Endothelial cell of umbilical vein (primary cell): ENCODE measurements around the gene USP40. TPM values are rescaled to one million over a fixed set of nuclear protein-coding genes. Genes with fewer than 3 reads are reported as not detected.
A peak's percentile ranks its signal among the peaks of the same experiment; 100 is the strongest.

Experiments
- BruUV-seq: library from RNA; stranded (reverse); fragments of 400-500 nt; replicated peaks from 2 replicates; lab custom pipeline; 2021; lab: Mats Ljungman, UMichigan
- CTCF ChIA-PET: fragments of 300-600, 350-600 bp; sonication (Branson Sonifier 250); formaldehyde crosslinking; loops from one replicate; lab custom pipeline; 2021; ENCODE audit warnings: antibody characterized with exemption, inconsistent platforms; lab: Charles Lee
- POLR2A ChIA-PET: fragments of 300-600, 350-600 bp; sonication (Branson Sonifier 250); formaldehyde crosslinking; loops from one replicate; lab custom pipeline; 2021; ENCODE audit warnings: antibody characterized with exemption, inconsistent platforms; lab: Charles Lee
- DNase-seq: peaks from one replicate; pipeline ENCODE4 v3.0.0-alpha.2; 2011; ENCODE audit warnings: low read depth, low spot score
- FAIRE-seq: peaks from 2 replicates; lab custom pipeline; 2011; peaks lifted over from hg19 to GRCh38; lab: Jason Lieb, UNC
- H2AFZ ChIP-seq: 2 replicates; pipeline ENCODE4 v1.6.0; 2012; ENCODE audit warnings: low read depth, low read length, control low read depth, inconsistent platforms
- H3K27ac ChIP-seq: 2 replicates; pipeline ENCODE4 v1.5.1; 2011; ENCODE audit warnings: low read depth, mild to moderate bottlenecking, control low read depth, low read length, moderate library complexity; ENCODE audit not compliant: insufficient read depth
- H3K27me3 ChIP-seq, 2 experiments: 2 replicates each; pipeline versions ENCODE4 v1.6.0 to v1.6.1; 2011; ENCODE audit warnings: low read length in 2 of 2, mixed read lengths in 1 of 2; ENCODE audit not compliant: control insufficient read depth in 2 of 2, insufficient read depth in 2 of 2
- H3K36me3 ChIP-seq, 2 experiments: 2 replicates in 1 of 2; 3 replicates in 1 of 2; pipeline ENCODE4 v1.5.1; 2011; ENCODE audit warnings: low read length in 2 of 2, mild to moderate bottlenecking in 1 of 2, moderate library complexity in 1 of 2; ENCODE audit not compliant: control insufficient read depth in 2 of 2, insufficient read depth in 2 of 2; ENCODE audit errors: extremely low read depth in 1 of 2
- H3K4me1 ChIP-seq: 3 replicates; pipeline ENCODE4 v1.5.1; 2011; ENCODE audit warnings: mild to moderate bottlenecking, low read length; ENCODE audit not compliant: control insufficient read depth, insufficient read depth; ENCODE audit errors: extremely low read depth
- H3K4me2 ChIP-seq: 2 replicates; pipeline ENCODE4 v1.6.1; 2011; ENCODE audit warnings: low read length, control low read depth, mixed read lengths; ENCODE audit not compliant: insufficient read depth
- H3K4me3 ChIP-seq, 3 experiments: fragments of 200-600 bp in 1 of 3; sonication (generic), shearing (Covaris generic) in 1 of 3; replicated peaks in 1 of 3; 2 replicates each; pipeline ENCODE4 v1.5.1; 2011 to 2016; ENCODE audit warnings: control low read depth in 3 of 3, low read length in 3 of 3, mild to moderate bottlenecking in 2 of 3, inconsistent platforms in 1 of 3, low read depth in 1 of 3, moderate library complexity in 1 of 3; ENCODE audit not compliant: insufficient read depth in 1 of 3
- H3K79me2 ChIP-seq: 2 replicates; pipeline ENCODE4 v1.6.0; 2012; ENCODE audit warnings: low read length, inconsistent platforms; ENCODE audit not compliant: control insufficient read depth, insufficient read depth
- H3K9ac ChIP-seq: replicated peaks from 2 replicates; pipeline ENCODE3; 2011; ENCODE audit warnings: low read length, control low read depth; ENCODE audit not compliant: insufficient read depth; ENCODE audit errors: extremely low read depth
- H3K9me1 ChIP-seq: replicated peaks from 3 replicates; pipeline ENCODE4 v1.6.0; 2011; ENCODE audit warnings: mild to moderate bottlenecking, low read length; ENCODE audit not compliant: control insufficient read depth, insufficient read depth; ENCODE audit errors: extremely low read depth
- H3K9me3 ChIP-seq: replicated peaks from 2 replicates; pipeline ENCODE4 v1.5.1; 2012; ENCODE audit warnings: low read length, inconsistent platforms; ENCODE audit not compliant: control insufficient read depth, insufficient read depth
- H4K20me1 ChIP-seq: replicated peaks from 2 replicates; pipeline ENCODE3; 2011; ENCODE audit warnings: mild to moderate bottlenecking, low read length; ENCODE audit not compliant: control insufficient read depth, insufficient read depth; ENCODE audit errors: extremely low read depth
- CTCF ChIP-seq, 2 donors: IDR thresholded peaks; 1 replicate in 1 of 2; 2 replicates in 1 of 2; pipeline ENCODE4 v1.5.1; 2011; ENCODE audit warnings: low read length in 2 of 2, mild to moderate bottlenecking in 2 of 2, moderate library complexity in 2 of 2, control low read depth in 1 of 2, inconsistent platforms in 1 of 2, low read depth in 1 of 2; ENCODE audit not compliant: insufficient read depth in 1 of 2; ENCODE audit errors: extremely low read depth in 1 of 2
- FOS ChIP-seq: IDR thresholded peaks from 2 replicates; pipeline ENCODE4 v1.6.1; 2011; ENCODE audit warnings: mild to moderate bottlenecking, low read length, moderate library complexity, borderline replicate concordance; ENCODE audit not compliant: insufficient read depth
- GATA2 ChIP-seq: IDR thresholded peaks from 2 replicates; pipeline ENCODE4 v1.7.0; 2011; ENCODE audit warnings: low read depth, mild to moderate bottlenecking, moderate library complexity, mixed read lengths, low read length; ENCODE audit not compliant: insufficient read length, insufficient read depth
- JUN ChIP-seq: IDR thresholded peaks from 2 replicates; pipeline ENCODE4 v1.6.1; 2011; ENCODE audit warnings: borderline replicate concordance, low read depth; ENCODE audit not compliant: insufficient read length, insufficient read depth
- MYC ChIP-seq: IDR thresholded peaks from one replicate; pipeline ENCODE4 v1.6.1; 2011; ENCODE audit warnings: mild to moderate bottlenecking, low read depth, low read length
- POLR2A ChIP-seq: IDR thresholded peaks from 2 replicates; pipeline ENCODE4 v1.6.1; 2012; ENCODE audit warnings: low read depth, mild to moderate bottlenecking, control low read depth, low read length
- dilution Hi-C: fragments of 300-500 bp; cut with MboI; formaldehyde crosslinking; loops from one replicate; pipeline ENCODE4 v1.15.0; 2019; ENCODE audit warnings: low sequenced_read_pairs; ENCODE audit not compliant: extremely low pct_ligation_motif_present
- intact Hi-C: fragments of 100-400 bp; cut with micrococcal nuclease; formaldehyde crosslinking; loops from one replicate; pipeline ENCODE4 v1.10.0; 2022
- polyA plus RNA-seq, 4 experiments: library from polyadenylated mRNA; depleted of rRNA in 3 of 4; stranded (reverse) in 3 of 4; unstranded in 1 of 4; fragments of >200 nt; gene quantifications; 2 replicates each; pipeline versions ENCODE4 v1.2.1 to v1.2.3, GENCODE V29; 2011 to 2012; ENCODE audit warnings: missing spikeins in 1 of 4
- total RNA-seq: library from RNA; stranded (reverse); gene quantifications from 2 replicates; pipeline ENCODE4 v1.2.3, GENCODE V29; 2021

The USP40 gene
- total and polyA plus RNA-seq, 2 donors (not counting 3 experiments of a cell fraction or from before 2014, with no cell fraction given) = 32.2 to 32.5 TPM

- DNase-seq (no peak), FAIRE-seq (no peak)
- Histone ChIP-seq H3K79me2 (no peaks in the 10 kb centered on the region), H3K9ac (no peak overlapping the region), H3K9me3 (no peaks in the 10 kb centered on the region), H3K27ac (no peak overlapping the region), H3K36me3 (peaks cover 0 to 5% of the 10 kb centered on the region in 2 experiments), H3K4me2 (no peak overlapping the region), H3K4me1 (no peaks in the 10 kb centered on the region), H3K4me3 (no peak overlapping the region), H3K27me3 (no peaks in the 10 kb centered on the region), H4K20me1 (no peaks in the 10 kb centered on the region), H3K9me1 (no peaks in the 10 kb centered on the region), H2AFZ (no peak overlapping the region)
- dilution Hi-C loops (no loop called here), intact Hi-C loops (no loop called here)
- CTCF ChIA-PET = no interaction called here
- no peak for TF ChIP-seq POLR2A
- no peak for TF ChIP-seq MYC
- BruUV-seq = no TSS peak
- POLR2A ChIA-PET = no interaction called here
These were observed 93.2 kb downstream of the USP40 start for GRCh38 chr2:233473386-233473791.

- ChIA-PET POLR2A (no interaction called here), CTCF (no interaction called here)
- TSS peak; percentile 25 for BruUV-seq
- no peak overlapping the region for H3K4me2 ChIP-seq
- H3K4me1 ChIP-seq = no peaks in the 10 kb centered on the region
- H3K79me2 ChIP-seq = no peaks in the 10 kb centered on the region
- H3K9ac ChIP-seq = no peak overlapping the region
- no peaks in the 10 kb centered on the region for H3K9me3 ChIP-seq
- DNase-seq = no peak
- no peak overlapping the region for H2AFZ ChIP-seq
- no peak for FAIRE-seq
- dilution Hi-C loops = no loop called here
- no peaks in the 10 kb centered on the region for H4K20me1 ChIP-seq
- TF ChIP-seq GATA2 (no peak), JUN (no peak), FOS (no peak), CTCF (IDR thresholded peaks at IDR 0.05; ENCODE audit: extremely low read depth in 1 of 2, insufficient read depth in 1 of 2, low read depth in 1 of 2, low read length in 2 of 2) (no peak), MYC (no peak), POLR2A (no peak)
- H3K4me3 ChIP-seq = no peak overlapping the region
- H3K27me3 ChIP-seq = no peaks in the 10 kb centered on the region
- H3K36me3 ChIP-seq = peaks cover 0 to 7% of the 10 kb centered on the region in 2 experiments
- intact Hi-C loops = no loop called here
- H3K9me1 ChIP-seq = no peaks in the 10 kb centered on the region
- no peak overlapping the region for H3K27ac ChIP-seq
These were observed 95.1 kb downstream of the USP40 start for GRCh38 chr2:233471291-233472035.
